AG09309 (cell line): ENCODE results near the gene SIK2.
"Not testable (repeated sequence)": the region's sequence is repeated elsewhere in the genome, so short reads cannot be mapped to it uniquely, and the experiment has no call there.

ENCODE experiments used
- DNase-seq: peaks from one replicate; pipeline ENCODE4 v3.0.0-alpha.2; 2010; ENCODE audit warnings: low read depth
- H3K4me3 ChIP-seq: 2 replicates; pipeline ENCODE4 v1.5.1; 2011; ENCODE audit warnings: mild to moderate bottlenecking, low read depth, low read length, moderate library complexity; ENCODE audit not compliant: control insufficient read depth
- CTCF ChIP-seq: IDR thresholded peaks from 2 replicates; pipeline ENCODE4 v1.5.1; 2011; ENCODE audit warnings: mild to moderate bottlenecking, low read depth, low read length, inconsistent platforms; ENCODE audit not compliant: insufficient read depth, control insufficient read depth; ENCODE audit errors: missing control alignments

Gene SIK2

GRCh38 chr11:111645657-111646316, 43.5 kb downstream of the SIK2 start:
- DNase-seq: no peak
- no peak for TF ChIP-seq CTCF
- no peak overlapping the region for H3K4me3 ChIP-seq

- H3K4me3 ChIP-seq, DNase-seq: not testable (repeated sequence)
Observed at GRCh38 chr11:111651336-111651735, 49.1 kb downstream of the SIK2 start.

- H3K4me3 ChIP-seq: no peak overlapping the region
- DNase-seq: no peak
- no peak for TF ChIP-seq CTCF
Observed at GRCh38 chr11:111652184-111652583, 49.9 kb downstream of the SIK2 start.

GRCh38 chr11:111654601-111655000, 52.4 kb downstream of the SIK2 start:
- no peak for TF ChIP-seq CTCF
- DNase-seq: no peak
- H3K4me3 ChIP-seq: no peak overlapping the region

GRCh38 chr11:111655924-111656323, 53.7 kb downstream of the SIK2 start:
- no peak for DNase-seq
- H3K4me3 ChIP-seq: no peak overlapping the region
- no peak for TF ChIP-seq CTCF

GRCh38 chr11:111657905-111658304, 55.7 kb downstream of the SIK2 start:
- DNase-seq, H3K4me3 ChIP-seq: not testable (repeated sequence)

GRCh38 chr11:111658493-111658892, 56.2 kb downstream of the SIK2 start:
- not testable (repeated sequence) for DNase-seq

GRCh38 chr11:111659201-111660115, 57.2 kb downstream of the SIK2 start:
- no peak overlapping the region for H3K4me3 ChIP-seq
- DNase-seq: no peak
- no peak for TF ChIP-seq CTCF

More at GRCh38 chr11:111658493-111658892, 56.2 kb downstream of the SIK2 start:
- H3K4me3 ChIP-seq: not testable (repeated sequence)
